Measurements from ENCODE around the gene SHE. TPM values are rescaled to one million over a fixed set of nuclear protein-coding genes. Genes with fewer than 3 reads are reported as not detected.

Gene SHE
- total and polyA plus RNA-seq, 10 of the 15 experiments (the other 5 are each of a cell fraction or from before 2014, with no cell fraction given), result under 0.01 to 0.05 (median 0.03) TPM; not detected in 3

GRCh38 chr1:154463512-154463990 lies 38.7 kb downstream of the SHE start:
- Histone ChIP-seq H4K20me1 (ENCODE audit: control insufficient read depth, insufficient read depth) (no peaks in the 10 kb centered on the region), H3K9ac (ENCODE audit: control insufficient read depth, insufficient read depth, low read length) (no peak overlapping the region), H3K4me2 (ENCODE audit: control insufficient read depth, insufficient read depth) (no peak overlapping the region), H3K36me3 (ENCODE audit: control insufficient read depth in 2 of 2, insufficient read depth in 2 of 2, low read length in 1 of 2) (no peaks in the 10 kb centered on the region), H2AFZ (ENCODE audit: control insufficient read depth, low read depth, low read length) (no peak overlapping the region), H3K27me3 (replicated peaks in 1 of 2; ENCODE audit: control insufficient read depth in 2 of 2, insufficient read depth in 2 of 2, low read length in 1 of 2) (no peaks in the 10 kb centered on the region), H3K79me2 (ENCODE audit: control insufficient read depth, insufficient read depth, low read length) (no peaks in the 10 kb centered on the region), H3K27ac (ENCODE audit: control insufficient read depth, insufficient read depth) (no peak overlapping the region), H3K4me3 (no peak overlapping the region), H3K4me1 (ENCODE audit: control insufficient read depth, insufficient read depth, low read length) (peaks cover 20% of the 10 kb centered on the region), H3K9me3 (replicated peaks; ENCODE audit: control insufficient read depth, insufficient read depth, low read length) (no peaks in the 10 kb centered on the region)
- ChIA-PET SMC1A (ENCODE audit: uncharacterized antibody, unreplicated experiment) (interaction anchor here (0.9 to 1.6 kb wide), 5 partner anchors 10 to 76 kb away, joined by 3 to 5 read pairs (median 3); no protein-coding TSS in a partner anchor), RAD21 (ENCODE audit: unreplicated experiment) (interaction anchor here (0.6 to 5.9 kb wide), 4 partner anchors 8 to 129 kb away, joined by 5 to 53 read pairs (median 6); no protein-coding TSS in a partner anchor), POLR2A (interaction anchor here (0.6 to 1.2 kb wide), 3 partner anchors 14 to 582 kb away, joined by 3 read pairs; no protein-coding TSS in a partner anchor), CTCF (interaction anchor here (0.6 to 6.8 kb wide), 8 partner anchors 12 to 129 kb away, joined by 3 to 62 read pairs (median 4); no protein-coding TSS in a partner anchor)
- FAIRE-seq (no peak), DNase-seq (ENCODE audit: low read depth, low spot score) (peak; percentile 46), ATAC-seq (peak; percentile 42)
- 14% methylated on average over 4 of the region's 4 CpGs for WGBS (ENCODE audit: insufficient coverage, insufficient replicate concordance, low lambda C conversion rate, missing lambda C conversion rate)
- in situ Hi-C loops (cut with MboI) (no loop called here), intact Hi-C loops (cut with micrococcal nuclease; ENCODE audit: unreplicated experiment) (no loop called here)
- no TSS peak for BruUV-seq (replicated peaks)
- peak in 1 of 2 experiments; percentile 24; a peak in 1 of 4 replicates for TF ChIP-seq IKZF2 (IDR thresholded peaks at IDR 0.05)
- TF ChIP-seq NFXL1 (IDR thresholded peaks at IDR 0.05; ENCODE audit: borderline replicate concordance), result no peak
- no peak for TF ChIP-seq MAX (IDR thresholded peaks at IDR 0.05; ENCODE audit: low read depth, low read length)
- TF ChIP-seq HDAC2 (IDR thresholded peaks at IDR 0.05), result no peak
- TF ChIP-seq SMAD5 (IDR thresholded peaks at IDR 0.05; ENCODE audit: low read depth), result no peak
- TF ChIP-seq RUNX3 (IDR thresholded peaks at IDR 0.05; ENCODE audit: low read length), result peak; percentile 52
- TF ChIP-seq, protein P1, sequence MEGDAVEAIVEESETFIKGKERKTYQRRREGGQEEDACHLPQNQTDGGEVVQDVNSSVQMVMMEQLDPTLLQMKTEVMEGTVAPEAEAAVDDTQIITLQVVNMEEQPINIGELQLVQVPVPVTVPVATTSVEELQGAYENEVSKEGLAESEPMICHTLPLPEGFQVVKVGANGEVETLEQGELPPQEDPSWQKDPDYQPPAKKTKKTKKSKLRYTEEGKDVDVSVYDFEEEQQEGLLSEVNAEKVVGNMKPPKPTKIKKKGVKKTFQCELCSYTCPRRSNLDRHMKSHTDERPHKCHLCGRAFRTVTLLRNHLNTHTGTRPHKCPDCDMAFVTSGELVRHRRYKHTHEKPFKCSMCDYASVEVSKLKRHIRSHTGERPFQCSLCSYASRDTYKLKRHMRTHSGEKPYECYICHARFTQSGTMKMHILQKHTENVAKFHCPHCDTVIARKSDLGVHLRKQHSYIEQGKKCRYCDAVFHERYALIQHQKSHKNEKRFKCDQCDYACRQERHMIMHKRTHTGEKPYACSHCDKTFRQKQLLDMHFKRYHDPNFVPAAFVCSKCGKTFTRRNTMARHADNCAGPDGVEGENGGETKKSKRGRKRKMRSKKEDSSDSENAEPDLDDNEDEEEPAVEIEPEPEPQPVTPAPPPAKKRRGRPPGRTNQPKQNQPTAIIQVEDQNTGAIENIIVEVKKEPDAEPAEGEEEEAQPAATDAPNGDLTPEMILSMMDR (IDR thresholded peaks at IDR 0.05 in 2 of 3, conservative IDR thresholded peaks at IDR 0.05 in 1 of 3; ENCODE audit: control insufficient read depth in 2 of 3, extremely low read depth in 1 of 3, insufficient read depth in 1 of 3, low read depth in 3 of 3, low read length in 3 of 3), result no peak
- no peak for TF ChIP-seq RELB (IDR thresholded peaks at IDR 0.05; ENCODE audit: low read depth)

Data from GM12878 (cell line).